H1 (cell line): ENCODE data around the gene COL4A3.
A peak's percentile ranks its signal among the peaks of the same experiment; 100 is the strongest.

ENCODE experiments used
- CTCF ChIP-seq, 3 experiments: IDR thresholded peaks; 1 replicate in 2 of 3; 2 replicates in 1 of 3; pipeline versions ENCODE4 v1.5.1 to v1.6.1; 2011; ENCODE audit warnings: low read length in 3 of 3, mild to moderate bottlenecking in 3 of 3, inconsistent platforms in 2 of 3, low read depth in 1 of 3, moderate library complexity in 1 of 3; ENCODE audit not compliant: insufficient read depth in 1 of 3; ENCODE audit errors: control extremely low read depth in 1 of 3
- EZH2 ChIP-seq: fragments of 200-600 bp; sonication (generic); IDR thresholded peaks from 2 replicates; pipeline ENCODE4 v1.7.1; 2012; ENCODE audit warnings: low read depth, mild to moderate bottlenecking, moderate library complexity, low read length, inconsistent platforms; ENCODE audit not compliant: severe bottlenecking
- POLR2A ChIP-seq, 2 experiments: IDR thresholded peaks; 1 replicate in 1 of 2; 2 replicates in 1 of 2; pipeline ENCODE4 v1.6.1; 2011; ENCODE audit warnings: low read depth in 2 of 2, low read length in 2 of 2, mild to moderate bottlenecking in 2 of 2; ENCODE audit errors: control extremely low read depth in 1 of 2
- RAD21 ChIP-seq, 2 experiments: IDR thresholded peaks in 1 of 2; conservative IDR thresholded peaks in 1 of 2; 2 replicates each; pipeline ENCODE4 v1.6.1; 2011; ENCODE audit warnings: low read depth in 2 of 2, low read length in 2 of 2, improper control_type of control experiment in 1 of 2, inconsistent platforms in 1 of 2, mild to moderate bottlenecking in 1 of 2, moderate library complexity in 1 of 2
- SRF ChIP-seq: IDR thresholded peaks from 2 replicates; pipeline ENCODE4 v1.6.1; 2011; ENCODE audit warnings: mild to moderate bottlenecking, low read depth, low read length, moderate library complexity

- TF ChIP-seq SRF (no peak), EZH2 (no peak), CTCF (IDR thresholded peaks at IDR 0.05; ENCODE audit: control extremely low read depth in 1 of 3, insufficient read depth in 1 of 3, low read depth in 1 of 3, low read length in 3 of 3) (peak; percentile 73 to 89 (median 80)), POLR2A (IDR thresholded peaks at IDR 0.05; ENCODE audit: control extremely low read depth in 1 of 2, low read depth in 2 of 2, low read length in 2 of 2) (no peak), RAD21 (IDR thresholded peaks at IDR 0.05 in 1 of 2, conservative IDR thresholded peaks at IDR 0.05 in 1 of 2; ENCODE audit: low read depth in 2 of 2, low read length in 2 of 2) (peak; percentile 89 to 90)
Measured at GRCh38 chr2:227238238-227239237, 74.1 kb downstream of the COL4A3 start.
